Activated CD4-positive, CD25-positive, alpha-beta regulatory T cell treated with anti-CD3 and anti-CD28 coated beads, Interleukin-2, amount 50 U/mL, for 24 hours (primary cell): ENCODE data around the gene NECTIN4.
"Not testable (repeated sequence)": the region's sequence is repeated elsewhere in the genome, so short reads cannot be mapped to it uniquely, and the experiment has no call there.

Experiments
- ATAC-seq, 2 donors: fragments of 150-1000 bp; cut with Tn5 transposase; one replicate each; pipeline ENCODE4 v1.10.0; 2021; ENCODE audit warnings: mild to moderate bottlenecking in 1 of 2, moderate library complexity in 1 of 2

Gene NECTIN4

GRCh38 chr1:161051219-161051618 lies 38.1 kb downstream of the NECTIN4 start:
- no peak for ATAC-seq

DNA sequence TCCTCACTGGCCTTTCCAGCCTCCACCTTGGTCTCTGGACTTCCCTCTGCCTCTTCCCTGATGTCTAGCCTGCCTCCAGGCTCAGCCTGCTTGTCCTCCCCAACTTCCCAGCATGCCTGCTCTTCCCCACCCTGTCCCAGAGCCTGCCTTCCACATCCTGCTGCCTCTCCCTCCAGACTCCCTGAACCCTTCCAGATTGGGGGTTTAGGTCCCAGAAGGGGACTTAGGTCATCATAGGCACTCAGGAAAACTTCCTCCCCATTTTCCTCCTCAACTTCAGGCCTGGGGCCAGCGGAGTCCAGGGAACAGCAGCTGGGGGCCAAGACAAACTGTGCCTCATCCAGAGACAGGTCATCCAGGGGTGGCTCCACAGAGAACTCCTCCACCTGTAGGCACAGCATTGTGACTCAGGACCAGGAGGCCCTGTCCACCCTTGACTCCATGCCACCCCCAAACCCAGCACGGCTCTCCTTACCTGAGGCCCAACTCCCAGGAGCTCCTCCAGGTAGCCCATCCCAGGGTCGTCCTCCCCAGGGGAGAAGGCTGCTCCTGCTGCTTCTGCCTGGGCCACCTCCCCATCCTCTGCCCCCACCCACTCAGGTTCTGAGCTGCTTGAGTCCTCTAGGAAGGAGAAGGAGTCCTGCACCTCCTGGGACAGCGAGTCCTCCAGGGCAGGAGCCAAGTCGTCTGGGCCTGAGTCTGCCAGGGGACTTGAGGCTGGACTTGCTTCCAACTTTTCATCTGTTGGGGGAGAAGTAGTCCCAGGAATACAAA lies 40.2 kb downstream of the NECTIN4 start:
- ATAC-seq: no peak

DNA sequence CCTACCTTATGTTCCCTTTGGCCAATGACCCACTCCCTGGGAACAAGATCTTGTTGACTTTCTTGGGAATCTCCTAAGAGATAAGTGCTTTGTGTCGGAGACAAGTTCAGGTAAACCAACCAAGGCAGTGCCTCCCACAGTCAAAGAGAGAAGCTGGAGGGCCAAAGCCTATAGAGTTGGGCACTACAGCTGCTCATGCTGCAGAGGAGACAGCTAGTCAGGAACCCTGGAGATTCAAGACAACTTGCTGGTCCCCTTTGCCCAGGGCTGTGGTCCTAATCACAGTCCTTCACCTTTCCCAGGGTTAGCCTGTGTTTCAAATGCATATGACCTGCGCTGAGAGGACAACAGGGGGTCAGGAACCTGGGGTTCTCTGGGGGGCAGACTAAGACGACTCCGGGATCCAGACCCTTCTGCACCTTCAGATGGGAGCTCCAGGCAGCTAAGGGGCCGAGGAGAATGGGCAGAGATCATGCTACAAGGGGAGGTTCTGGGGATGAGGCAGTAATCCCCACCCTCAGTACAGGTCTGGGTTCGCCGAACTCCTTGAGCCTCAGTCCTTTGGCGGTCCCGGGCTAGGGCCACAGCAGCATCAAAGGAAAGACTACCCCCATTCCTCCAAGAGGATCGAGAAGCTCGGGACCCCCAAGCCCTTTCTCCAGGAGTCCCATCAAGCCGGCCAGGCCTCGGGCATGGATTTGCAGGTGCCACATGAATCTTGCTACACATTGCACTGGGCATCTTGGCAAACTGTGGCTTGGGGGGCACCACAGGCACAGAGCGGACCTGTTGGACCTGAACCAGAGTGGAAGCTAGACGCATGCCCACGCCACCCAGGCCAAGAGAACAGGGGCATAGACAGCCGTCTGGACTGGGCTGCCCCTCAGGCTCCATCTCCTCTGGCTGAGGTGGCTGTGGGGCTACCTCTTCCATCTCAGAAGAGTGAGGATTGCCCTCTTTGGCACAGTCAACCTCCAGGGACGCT lies 41.6 kb downstream of the NECTIN4 start:
- ATAC-seq: no peak

GRCh38 chr1:161046605-161047228 lies 42.6 kb downstream of the NECTIN4 start:
- ATAC-seq: no peak

GRCh38 chr1:161045736-161046604 lies 43.4 kb downstream of the NECTIN4 start, which contains the start of gene USF1:
TSS of gene USF1 (minus strand) at chr1:161045977. CDS start at chr1:161043275, 2,702 bp downstream.
- peak; percentile 86 to 89 for ATAC-seq

GRCh38 chr1:161044908-161045735 lies 44.2 kb downstream of the NECTIN4 start:
- peak; percentile 37 to 56 for ATAC-seq

DNA sequence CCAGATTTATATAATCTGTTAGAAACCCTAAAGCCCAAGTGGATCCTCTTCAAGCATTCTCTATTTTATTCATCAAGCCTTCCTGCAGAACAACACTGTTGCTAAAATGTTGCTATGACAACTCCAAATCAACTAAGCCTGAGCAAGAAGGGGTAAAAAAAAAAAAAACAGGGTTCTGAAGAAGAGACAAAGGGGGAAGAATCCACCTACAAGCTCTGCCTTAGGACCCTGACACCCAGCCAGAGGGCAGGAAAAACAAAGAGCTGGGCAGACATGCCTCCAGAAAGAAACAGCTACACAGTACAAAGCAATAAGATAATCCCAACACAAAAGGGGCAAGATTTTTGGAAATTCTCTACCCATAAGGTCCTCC lies 44.8 kb downstream of the NECTIN4 start:
- ATAC-seq: no peak

- ATAC-seq: no peak
Observed at GRCh38 chr1:161039546-161039945, 49.8 kb downstream of the NECTIN4 start.

DNA sequence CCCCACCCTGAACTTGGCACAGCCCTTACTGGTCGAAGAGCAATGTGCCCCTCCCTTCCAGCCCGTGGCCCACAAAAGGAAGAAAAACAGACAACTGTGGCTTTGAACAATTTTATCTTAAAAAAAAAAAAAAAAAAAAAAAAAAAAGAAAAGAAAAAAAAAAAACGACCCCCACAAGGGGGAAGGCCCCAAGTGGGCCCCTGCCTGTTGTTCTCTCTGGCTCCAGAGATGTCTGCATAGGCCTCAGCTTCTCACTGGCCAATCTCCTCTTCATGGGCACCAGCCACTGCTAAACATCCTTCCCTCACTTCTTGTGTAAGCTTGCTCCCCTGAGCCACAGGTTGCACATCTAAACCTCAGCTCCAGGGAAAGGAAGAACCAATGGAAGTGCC lies 50.2 kb downstream of the NECTIN4 start:
- ATAC-seq: no peak

DNA sequence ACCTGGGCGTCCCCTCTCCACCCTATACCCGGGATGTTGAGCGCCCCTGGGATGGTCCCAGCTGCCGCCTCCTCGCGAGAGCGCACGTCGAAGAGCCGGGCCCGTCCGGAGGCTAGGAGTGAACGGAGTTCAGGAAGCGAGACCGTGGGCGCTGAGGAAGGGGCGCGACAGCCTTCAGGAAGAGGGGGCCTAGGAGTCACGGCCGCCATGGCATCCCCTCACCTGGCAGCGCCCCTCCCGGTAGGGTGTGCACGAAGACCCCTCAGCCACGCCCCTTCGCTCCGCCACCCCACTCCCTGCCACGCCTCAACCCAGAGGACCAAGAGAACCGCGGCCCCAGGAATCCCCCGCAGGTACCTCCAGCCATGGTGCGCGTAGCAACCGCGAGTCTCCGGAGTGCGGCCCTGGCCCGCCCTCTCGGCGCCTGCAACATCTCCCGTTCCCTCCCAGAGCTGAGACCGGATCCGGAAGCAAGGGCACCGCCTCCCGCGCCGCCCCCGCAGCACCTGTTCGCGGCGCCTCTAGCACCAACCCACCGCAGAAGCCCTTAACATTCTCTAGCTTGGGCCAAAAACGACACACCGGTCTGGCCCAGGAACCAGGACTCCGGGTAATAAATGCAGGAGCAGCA lies 50.7 kb downstream of the NECTIN4 start, which contains the start of gene TSTD1:
Gene TSTD1 (minus strand): TSS at position 442 of the 631 bp plus-strand sequence. CDS start 75 bp downstream, at position 367.
- ATAC-seq: peak; percentile 86 to 90

DNA sequence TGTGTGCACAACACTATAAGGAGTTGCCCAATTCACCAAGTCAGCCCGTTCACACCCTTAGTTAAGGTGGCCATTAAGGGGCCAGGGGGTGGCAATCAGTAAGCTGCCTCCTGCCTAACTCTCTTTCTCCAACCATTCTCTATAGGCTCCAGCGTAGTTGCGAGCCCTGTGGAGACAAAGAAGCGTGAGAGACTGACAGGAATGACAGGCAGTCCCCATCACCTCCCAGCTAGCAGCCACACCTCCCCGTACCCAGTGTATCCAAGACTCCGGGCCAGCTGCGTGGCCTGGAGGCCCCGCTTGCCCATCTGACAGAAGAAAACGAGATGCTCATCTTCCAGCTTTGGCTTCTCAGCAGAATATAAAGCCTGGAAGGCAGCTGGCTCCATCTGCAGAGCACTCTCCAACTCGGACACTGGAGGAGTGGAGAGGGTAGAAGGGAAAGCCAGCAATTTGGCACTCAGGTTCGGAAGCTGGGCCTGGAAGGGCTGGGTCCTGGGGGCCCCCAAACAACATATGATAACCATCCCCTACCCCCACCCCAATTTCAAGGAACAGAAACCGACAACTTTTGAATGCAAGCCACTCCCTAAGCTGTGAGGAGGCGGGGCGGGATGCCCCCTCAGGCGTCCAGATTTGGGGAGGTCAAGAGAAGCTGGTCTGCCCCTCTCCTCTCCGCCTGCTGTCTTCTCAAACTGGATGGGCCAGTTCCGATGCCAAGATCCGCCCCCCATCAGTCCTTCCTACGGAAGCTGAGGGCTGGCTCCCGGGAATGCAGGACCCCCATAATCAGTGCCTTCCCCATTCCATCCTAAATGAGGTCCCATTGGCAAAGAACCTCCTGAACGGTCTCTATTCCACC lies 51.5 kb downstream of the NECTIN4 start:
- no peak for ATAC-seq

- peak; percentile 56 to 60 for ATAC-seq
Observed at GRCh38 chr1:161033751-161034150, 55.6 kb downstream of the NECTIN4 start.

DNA sequence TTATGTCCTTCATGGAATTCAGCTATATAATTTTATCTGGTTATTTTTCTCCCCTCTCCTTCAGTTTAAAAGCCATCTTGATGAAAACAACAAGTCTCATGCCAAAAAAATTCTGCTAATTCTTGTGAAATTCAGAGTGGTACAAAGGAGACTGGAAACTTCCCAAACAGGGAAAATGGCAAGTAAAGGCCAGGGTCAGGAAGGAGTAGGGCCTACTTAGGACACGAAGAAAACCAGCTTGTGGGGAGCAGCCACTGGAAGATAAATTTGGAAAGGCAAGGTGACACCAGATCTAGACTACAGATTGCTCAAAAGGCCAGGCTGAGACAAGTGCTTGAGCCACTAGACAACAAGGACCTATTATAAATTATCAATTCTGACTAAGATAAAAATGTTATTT lies 56.9 kb downstream of the NECTIN4 start:
- ATAC-seq: no peak

DNA sequence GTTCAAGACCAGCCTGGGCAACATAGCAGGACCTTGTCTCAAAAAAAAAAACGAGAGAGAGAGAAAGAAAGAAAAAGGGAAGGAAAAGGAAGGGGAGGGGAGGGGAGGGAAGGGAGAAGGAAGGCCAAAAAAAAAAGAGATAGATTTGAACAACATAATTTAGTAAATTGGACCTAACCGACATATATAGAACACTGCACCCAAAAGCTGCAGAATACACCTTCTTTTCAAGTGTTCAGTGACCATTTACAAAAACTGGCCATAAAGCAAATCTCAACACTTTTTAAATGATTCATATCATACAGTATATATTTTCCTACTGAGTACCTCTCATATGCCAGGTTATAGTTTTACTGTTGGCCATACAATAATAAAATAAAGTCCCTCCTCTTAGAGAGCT lies 57.5 kb downstream of the NECTIN4 start:
- ATAC-seq: no peak

DNA sequence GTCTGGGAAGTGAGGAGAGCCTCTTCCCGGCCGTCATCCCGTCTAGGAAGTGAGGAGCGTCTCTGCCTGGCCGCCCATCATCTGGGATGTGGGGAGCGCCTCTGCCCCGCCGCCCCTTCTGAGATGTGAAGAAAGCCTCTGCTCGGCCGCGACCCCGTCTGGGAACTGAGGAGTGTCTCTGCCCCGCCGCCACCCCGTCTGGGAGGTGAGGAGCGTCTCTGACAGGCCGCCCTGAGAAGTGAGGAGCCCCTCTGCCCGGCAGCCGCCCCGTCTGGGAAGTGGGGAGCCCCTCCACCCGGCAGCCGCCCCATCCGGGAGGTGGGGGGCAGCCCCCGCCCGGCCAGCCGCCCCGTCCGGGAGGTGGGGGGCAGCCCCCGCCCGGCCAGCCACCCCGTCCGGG lies 59.9 kb downstream of the NECTIN4 start:
- ATAC-seq: not testable (repeated sequence)

GRCh38 chr1:161026954-161027353 lies 62.4 kb downstream of the NECTIN4 start:
- peak; percentile 82 to 86 for ATAC-seq

DNA sequence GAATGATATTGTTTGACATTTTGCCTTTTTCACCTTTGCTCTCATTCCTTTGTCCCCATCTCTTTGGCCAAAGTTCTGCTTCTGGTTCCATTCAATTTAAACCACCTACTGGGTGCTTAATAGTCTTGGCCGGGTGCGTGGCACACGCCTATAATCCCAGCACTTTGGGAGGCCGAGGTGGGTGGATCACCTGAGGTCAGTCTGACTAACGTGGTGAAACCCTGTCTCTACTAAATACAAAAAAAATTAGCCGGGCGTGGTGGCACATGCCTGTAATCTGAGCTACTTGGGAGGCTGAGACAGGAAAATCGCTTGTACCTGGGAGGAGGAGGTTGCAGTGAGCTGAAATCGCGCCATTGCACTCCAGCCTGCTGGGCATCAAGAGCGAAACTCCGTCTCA lies 66.9 kb downstream of the NECTIN4 start:
- ATAC-seq: not testable (repeated sequence)

DNA sequence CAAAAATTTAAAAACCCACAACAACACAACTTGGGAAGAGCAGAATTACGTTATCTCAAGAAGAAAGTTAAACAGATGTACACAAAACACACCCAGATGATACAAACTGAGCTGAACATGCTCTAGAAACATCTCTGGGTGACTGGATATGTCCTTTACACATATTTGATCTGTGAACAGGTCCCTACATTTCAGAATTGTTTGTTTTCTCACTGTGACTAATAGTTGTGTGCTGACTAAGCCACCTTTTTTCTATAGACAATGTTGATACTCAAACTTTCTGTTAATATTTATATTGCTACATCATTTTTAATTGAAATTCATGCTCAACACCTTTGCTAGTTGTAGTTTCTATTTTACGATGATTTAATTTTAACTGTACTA lies 67.4 kb downstream of the NECTIN4 start:
- peak; percentile 51 to 62 for ATAC-seq

DNA sequence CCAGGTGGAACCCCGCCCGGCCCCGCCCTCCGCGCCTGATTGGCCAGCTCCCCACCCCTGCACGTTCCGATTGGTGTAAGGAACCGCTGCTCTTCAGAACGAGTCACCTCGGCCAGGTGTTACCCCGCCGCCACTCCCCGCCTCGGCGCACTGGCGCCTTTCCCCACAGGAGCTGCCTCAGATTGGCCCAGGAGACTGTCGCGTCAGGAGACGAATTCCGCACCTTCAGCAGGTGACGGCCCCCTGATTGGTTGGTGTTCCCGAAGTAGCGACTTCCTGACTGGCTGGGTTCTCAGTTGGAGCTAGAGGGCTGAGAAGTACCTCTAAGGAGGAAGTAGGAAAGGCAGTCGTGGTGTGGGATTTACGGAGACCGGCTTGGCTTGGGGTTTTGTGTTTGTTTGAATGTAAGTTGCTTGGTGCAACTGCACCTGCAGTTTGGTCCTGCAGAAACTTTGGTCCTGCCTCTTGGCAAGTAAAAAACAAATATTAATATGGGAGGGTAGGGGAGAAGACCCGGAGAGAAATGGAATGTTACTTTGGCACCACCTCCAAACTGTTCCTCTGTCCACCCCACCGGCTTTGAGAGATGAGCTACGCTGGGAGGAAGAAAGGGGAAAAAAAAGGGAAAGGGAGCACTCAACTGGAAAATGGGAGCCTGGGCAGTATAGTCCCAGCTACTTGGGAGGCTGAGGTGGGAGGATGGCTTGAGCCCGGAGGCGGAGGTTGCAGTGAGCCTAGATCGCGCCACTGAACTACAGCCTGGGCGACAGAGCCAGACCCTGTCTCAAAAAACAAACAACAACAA lies 68.0 kb downstream of the NECTIN4 start:
- ATAC-seq: peak; percentile 87 to 91
